HepG2 (cell line): Measurements from ENCODE around the gene SPAG7.

ENCODE experiments used
- TBP ChIP-seq: sonication (generic); formaldehyde crosslinking; IDR thresholded peaks from 2 replicates; pipeline ENCODE4 v1.5.0; 2020; ENCODE audit warnings: missing genetic modification reagents
- ZNF441 ChIP-seq: sonication (generic); formaldehyde crosslinking; IDR thresholded peaks from 2 replicates; pipeline ENCODE4 v1.7.0; 2021; ENCODE audit warnings: missing genetic modification reagents, borderline replicate concordance

GRCh38 chr17:4920351-4921048 lies 47.1 kb downstream of the SPAG7 start:
- no peak for TF ChIP-seq ZNF441
- no peak for TF ChIP-seq TBP (CRISPR knock-in tag)
